ENCODE measurements around the gene MRE11. TPM values are rescaled to one million over a fixed set of nuclear protein-coding genes. Genes with fewer than 3 reads are reported as not detected.
"Not testable (repeated sequence)": the region's sequence is repeated elsewhere in the genome, so short reads cannot be mapped to it uniquely, and the experiment has no call there.

Gene MRE11
- total RNA-seq, 1 experiment from 2014 or later: 19.4 TPM

DNA sequence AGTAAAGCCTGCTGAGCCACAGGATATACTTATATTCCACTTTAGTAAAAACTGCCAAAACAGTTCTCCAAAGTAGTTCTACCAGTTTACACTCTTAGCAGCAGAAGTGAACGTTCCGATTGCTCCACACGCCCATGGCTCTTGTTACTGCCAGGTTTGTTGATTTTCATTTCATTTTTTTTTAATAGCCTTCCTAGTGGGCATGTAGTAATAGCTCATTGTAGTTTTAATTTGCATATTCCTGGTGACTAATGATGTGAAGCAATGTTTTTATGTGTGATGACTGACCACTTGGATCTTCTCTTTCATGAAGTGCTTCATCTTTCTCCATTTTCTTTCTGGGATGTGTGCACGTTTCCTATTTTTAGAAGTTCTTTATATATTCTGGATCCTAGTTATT is 13.8 kb upstream of the MRE11 start:
- no peak for DNase-seq (ENCODE audit: extremely low read depth, low read depth)

DNA sequence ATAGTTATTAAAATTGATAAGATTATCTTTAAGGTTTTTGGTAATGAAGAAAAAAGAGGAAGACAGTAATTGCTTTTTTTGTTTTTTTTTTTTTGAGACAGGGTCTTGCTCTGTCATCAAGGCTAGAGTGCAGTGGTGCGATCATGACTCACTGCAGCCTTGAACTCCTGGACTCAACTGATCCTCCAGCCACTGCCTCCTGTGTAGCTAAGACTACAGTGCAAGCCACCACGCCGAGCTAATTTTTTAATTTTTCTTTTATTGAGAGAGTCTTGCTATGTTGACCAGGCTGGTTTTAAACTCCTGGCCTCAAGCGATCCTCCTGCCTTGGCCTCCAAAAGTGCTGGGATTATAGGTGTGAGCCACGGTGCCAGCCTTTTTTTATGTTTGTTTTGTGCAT is 12.9 kb upstream of the MRE11 start:
- not testable (repeated sequence) for DNase-seq (ENCODE audit: extremely low read depth, low read depth)

DNA sequence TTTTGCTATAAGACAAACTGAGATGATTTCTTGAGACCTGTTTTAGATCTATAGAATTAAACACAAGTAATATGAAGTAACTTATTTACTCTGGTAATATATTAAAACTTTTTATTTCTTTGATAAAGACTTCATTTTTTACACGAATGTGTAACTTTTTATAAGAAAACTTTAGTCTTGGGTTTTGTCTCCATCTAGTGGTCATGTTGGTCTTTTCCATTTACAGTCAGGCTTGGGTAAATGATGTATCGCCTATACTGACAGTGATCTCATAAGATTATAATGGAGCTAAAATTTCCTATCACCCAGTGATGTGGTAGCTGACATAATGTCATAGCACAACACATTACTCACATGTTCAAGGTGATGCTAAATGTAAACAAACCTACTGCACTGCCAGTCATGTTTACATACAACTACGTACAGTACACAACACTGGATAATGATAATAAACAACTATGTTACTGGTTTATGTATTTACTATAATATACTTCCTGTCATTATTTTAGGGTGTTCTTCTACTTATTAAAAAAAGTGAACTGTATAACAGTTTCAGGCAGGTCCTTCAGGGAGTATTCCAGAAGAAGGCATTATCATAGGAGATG is 11.1 kb upstream of the MRE11 start:
- peak; percentile 35 for DNase-seq (ENCODE audit: extremely low read depth, low read depth)

DNA sequence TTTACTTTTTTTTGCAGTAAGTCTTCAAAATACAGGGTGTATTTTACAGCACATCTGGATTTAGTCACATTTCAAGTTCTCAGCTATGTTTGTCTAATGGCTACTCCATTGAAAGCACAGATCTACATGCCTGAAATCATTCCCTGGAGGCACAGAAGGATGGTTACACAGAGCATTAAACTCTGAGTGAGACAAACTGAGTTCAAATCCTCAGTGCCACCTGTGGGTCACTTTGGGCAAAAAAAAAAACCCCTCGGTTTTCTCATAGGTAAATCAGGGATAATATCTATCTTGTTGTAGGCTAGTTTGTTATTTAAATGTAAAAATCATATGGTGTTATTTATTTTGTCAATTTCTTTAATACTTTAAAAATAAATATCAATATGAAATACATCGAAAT is 7.9 kb upstream of the MRE11 start:
- DNase-seq (ENCODE audit: extremely low read depth, low read depth): no peak

DNA sequence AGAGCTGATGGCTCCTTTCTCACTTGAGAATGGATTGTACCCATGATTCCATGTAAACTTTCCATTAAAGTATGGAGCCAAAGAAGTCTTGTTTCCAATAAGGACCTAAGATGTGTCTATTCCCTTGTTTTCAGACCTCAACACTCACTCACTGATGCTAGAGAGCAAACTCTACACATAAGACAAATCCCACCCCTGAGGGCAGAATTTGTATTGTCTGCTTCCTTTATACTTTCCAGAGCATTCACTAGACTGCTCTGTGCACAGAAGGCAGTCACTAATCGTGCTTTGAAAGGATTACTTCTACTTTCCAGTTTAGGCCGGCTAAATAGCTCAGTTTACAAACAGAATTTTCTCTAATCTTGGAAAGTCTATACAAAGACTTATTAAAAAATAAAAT is 6.5 kb upstream of the MRE11 start:
- DNase-seq (ENCODE audit: extremely low read depth, low read depth): no peak

DNA sequence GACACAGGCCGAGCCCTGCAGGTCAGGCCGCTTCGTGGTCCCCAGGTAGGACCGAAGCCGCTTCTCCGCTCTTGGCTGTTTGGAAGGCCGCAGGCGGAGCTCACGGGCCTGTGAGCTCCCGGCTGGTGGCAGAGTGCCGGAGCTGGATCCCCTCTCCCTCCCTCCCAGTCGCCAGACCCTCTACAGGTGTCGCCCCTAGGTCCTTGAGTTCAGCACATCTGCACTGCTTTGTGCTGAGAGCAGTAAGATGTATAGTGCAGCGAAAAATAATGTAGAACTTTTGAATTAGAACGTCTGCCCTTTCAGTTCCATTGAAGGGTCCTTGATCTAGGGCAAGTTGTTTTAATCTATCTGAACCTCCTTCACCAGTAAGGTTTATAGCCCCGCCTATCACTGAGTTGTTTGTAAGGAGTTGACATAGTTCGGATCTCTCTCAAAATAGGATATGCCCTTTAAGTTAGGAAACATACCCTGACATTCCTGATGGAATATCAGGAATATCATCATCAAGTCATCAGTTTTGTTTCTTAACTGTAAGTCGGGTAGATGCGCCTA is 559 bp upstream of the MRE11 start:
- DNase-seq (ENCODE audit: extremely low read depth, low read depth): no peak

DNA sequence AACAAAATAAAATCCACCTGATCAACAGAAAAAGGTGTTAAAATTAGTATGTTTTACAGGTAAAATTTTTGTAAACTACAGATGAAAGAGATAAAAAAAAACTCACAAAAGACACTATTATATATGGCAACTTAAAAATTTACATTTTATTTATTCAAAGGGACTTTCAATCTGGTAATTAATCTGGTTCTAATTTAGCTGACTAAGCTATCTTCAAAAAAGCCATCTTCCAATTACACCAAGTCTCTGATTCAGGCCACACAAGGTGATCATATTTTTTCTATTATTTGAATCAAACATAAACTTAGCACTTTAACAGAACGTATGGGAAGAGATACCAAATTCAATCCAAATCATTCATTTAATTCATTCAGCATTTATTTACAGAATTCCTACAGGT is 7.6 kb downstream of the MRE11 start:
- no peak for DNase-seq (ENCODE audit: extremely low read depth, low read depth)

DNA sequence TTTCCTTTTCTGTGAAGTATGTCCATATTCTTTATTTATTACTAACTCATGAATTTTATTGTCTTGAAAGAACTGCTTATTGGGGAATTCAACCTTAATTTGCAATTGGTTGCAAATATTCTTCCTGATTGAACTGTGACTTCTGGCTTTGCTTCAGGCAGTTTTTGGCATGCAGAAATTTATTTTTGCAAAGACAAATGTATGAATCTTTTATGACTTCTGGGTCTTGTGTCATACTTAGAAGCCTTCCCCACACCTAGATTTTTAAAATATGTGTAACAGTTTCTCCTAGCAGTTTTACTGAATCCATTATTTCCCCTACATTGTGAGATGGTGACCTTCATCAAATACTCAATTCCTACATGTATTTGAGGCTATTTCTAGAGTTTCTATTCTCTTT is 12.3 kb downstream of the MRE11 start:
- no peak for DNase-seq (ENCODE audit: extremely low read depth, low read depth)

DNA sequence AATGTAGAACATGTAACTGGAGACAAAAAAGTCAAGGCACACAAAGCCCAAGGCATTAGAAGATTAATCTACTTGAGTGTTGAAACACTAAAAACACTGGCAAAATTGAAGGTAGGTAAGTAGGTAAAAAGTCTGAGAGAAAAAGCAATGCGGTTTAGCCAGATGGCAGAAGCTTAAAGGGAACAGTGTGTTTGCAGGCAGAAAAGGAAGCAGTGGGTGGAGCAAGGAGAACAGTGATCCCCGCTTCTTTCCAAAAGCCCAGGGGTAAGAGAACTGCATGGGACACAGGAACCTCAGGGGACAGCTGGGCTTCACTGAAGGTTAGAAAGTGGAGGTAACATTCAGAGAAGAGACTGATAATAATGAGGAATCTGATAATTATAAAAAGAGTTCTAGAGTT is 16.0 kb downstream of the MRE11 start:
- DNase-seq (ENCODE audit: extremely low read depth, low read depth): no peak

DNA sequence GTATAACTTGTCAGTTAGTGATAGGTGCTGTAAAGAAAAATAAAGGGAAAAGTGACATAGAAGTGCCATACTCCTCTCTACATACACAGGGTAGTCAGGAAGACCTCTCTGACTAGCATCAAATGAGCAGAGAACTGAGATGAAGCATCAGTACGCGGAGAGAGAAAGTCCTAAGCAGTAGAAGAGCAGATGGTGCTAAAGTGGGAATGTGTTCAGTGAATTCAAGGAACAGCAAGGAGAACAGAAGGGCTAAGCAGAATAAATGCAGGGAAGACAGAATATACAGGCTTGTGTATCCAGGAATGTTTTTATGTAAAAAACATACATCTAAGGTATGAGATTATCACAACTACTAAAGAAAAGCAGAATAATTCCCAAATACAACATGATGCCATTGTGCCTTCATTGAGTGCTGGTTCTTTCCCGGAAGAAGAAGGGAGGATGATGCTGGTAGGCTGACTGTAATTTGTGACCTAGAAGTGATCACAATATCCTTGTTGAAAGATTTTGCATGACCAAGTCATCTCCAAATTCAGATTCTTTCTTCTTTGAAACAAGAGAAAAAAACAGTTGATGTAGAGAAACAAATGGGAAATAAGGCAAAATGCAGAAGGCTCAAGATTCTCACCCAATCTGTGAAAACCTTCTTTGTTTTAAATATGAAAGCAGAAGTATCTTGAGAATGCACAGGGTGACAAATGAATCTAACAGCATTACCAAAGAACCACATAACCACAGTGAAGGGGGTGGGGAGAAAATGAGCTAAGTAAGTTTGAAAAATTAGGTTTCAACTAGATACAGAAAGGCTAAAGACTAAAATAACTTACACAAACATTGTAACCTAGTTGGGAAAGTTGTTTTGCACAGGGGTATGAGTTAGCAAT is 20.5 kb downstream of the MRE11 start:
- DNase-seq (ENCODE audit: extremely low read depth, low read depth): no peak

DNA sequence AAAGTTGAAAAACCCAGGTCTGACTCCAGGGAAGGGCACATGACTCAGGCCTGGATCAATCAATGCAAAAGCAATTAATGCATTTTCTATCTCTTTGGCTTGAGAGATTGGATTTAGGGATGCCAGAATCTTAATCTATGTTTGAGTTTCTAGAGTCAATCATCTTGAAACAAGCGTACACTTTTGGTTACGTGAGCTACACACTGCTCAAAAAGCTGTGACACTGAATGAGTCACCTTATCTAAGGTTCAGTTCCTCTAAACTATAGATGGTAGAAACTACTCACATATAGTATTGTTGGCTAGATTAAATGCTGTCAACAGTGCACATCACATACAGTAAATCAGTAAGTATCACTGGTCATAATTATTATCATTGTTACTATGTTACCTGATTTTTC is 24.2 kb downstream of the MRE11 start:
- DNase-seq (ENCODE audit: extremely low read depth, low read depth): no peak

DNA sequence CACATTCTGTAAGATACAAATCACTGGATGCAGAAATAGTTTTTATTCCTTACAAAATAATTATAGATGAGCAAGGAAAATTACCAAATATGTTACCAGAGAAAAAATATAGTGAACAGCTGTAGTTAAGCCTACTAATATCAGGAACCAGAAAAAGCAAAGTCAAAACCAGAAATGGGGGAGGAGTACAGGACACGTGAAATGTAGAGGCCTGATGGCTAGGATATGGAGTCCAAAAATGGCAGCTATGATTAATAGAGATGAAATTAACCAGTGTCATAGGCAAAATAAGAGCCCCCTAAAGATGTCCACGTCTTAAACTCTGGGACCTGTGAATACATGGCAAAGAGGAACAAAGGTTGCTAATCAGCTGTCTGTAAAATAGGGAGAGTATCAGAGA is 34.1 kb downstream of the MRE11 start:
- no peak for DNase-seq (ENCODE audit: extremely low read depth, low read depth)

DNA sequence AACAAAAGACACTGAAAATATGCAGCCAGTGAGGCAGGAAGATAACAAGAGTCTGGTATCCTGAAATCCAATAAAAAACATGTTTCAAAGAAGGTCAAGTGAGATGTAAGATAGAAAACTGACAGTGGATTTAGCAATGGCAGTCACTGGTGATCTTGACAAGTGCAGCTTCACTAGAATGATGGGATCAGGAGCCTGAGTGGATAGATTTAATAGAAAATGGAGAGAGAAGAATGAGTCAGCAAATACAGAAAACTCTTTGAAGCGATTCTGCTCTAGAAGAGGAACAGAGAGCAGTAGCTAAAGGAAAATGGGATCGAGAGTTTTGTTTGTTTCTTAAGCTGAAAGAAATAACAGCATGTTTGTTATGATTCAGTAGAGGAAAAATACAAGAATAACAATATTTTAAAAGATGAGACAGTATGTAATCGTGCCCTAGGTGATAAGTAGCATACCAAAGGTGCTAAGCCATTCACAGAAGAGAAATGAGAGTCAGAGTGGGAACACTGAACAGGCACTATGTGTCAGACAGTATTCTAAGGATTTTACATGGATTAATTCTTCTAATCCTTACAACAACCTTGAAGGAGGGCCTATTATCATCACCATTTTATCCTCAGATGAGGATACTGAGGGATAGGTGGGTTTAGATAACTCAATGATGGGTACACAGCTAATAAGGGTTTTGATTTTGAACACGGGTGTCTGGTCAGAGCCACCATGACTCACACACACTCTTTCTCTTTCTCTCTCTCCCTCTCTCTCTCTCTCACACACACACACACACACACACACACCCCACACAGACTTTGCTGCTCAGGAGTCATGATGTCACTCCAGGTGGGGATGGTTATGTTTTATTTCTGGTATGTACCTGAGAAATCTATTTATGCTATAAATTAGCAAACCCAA is 36.3 kb downstream of the MRE11 start:
- no peak for DNase-seq (ENCODE audit: extremely low read depth, low read depth)

DNA sequence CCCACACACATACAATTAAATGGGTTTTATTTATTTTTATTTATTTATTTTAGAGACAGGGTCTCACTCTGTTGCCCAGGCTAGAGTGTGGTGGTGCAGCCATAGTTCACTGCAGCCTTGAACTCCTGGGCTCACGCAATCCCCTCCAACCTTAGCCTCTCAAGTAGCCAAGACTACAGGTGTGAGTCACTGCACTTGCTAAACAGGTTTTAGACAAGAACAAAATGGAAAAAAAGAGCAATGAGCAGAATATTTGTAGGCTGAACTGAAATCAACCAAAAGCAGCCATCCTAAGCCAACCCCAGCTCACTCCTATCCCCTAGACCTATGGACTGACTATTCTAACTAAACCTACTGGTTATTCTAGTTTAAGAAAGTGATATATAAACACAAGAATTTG is 37.8 kb downstream of the MRE11 start:
- no peak for DNase-seq (ENCODE audit: extremely low read depth, low read depth)

DNA sequence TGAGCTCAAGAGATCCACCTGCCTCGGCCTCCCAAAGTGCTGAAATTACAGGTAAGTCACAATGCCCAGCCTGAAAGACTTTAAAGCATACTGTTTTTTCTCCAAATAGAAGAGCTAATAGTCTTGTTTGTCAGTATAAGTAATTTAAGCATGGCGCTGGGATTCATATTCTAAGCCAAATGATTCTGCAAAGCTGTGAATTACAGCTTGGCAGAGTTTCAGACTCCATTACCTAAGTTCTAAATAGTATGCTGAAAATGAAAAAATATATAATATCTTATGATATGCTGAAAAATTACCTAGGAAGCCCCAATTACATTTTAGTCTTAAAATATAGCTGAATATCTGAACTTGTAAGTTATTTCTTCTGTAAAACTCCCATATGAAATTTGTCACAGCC is 39.3 kb downstream of the MRE11 start:
- DNase-seq (ENCODE audit: extremely low read depth, low read depth): no peak

DNA sequence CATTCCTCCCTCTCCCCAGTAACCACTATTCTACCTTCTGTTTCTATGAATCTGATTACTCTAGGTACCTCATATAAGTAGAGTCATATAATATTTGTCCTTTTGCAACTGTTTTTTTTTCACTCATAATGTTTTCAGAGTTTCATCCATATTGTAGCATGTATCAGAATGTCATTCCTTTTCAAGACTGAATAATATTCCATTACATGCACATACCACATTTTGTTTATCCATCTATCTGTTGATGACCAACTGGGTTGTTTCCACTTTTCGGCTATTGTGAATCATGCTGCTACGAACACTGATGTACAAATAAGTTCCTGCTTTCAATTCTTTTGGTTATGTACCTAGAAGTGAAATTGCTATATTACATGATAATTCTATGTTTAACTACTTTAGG is 40.7 kb downstream of the MRE11 start:
- no peak for DNase-seq (ENCODE audit: extremely low read depth, low read depth)

DNA sequence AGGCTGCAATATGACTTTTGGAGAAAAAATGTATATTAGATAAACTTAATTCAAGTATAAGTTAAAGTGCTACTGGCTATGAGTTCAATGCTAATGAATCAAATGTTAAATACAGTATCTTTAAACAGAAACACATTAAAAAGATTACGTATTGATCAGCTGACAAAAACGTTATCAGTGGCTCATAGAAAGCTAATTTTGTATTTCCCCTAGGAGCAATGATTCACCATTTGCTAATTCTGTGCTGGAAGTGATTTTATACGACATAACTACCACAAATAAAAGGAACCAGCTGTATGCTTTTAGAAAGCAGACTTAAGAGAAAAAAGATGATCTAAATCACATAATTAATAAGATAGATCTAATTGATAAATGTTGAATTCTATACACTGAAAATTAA is 43.6 kb downstream of the MRE11 start:
- DNase-seq (ENCODE audit: extremely low read depth, low read depth): no peak

DNA sequence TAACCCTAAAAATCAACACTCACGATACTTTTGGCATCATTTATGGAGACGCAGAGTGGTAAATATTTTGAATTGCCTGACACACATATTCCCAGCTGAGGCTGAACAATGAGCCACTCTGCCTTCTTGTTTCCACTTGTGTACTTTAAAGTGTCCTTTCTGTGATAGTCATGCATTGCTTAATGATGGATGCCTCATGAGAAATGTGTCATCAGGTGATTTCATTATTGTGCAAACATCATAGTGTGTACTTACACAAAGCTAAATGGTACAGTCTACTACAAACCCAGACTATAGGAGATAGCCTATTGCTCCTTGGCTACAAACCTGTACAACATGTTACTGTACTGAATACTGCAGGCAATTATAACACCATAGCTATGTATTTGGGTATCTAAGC is 44.2 kb downstream of the MRE11 start:
- DNase-seq (ENCODE audit: extremely low read depth, low read depth): peak; percentile 64

DNA sequence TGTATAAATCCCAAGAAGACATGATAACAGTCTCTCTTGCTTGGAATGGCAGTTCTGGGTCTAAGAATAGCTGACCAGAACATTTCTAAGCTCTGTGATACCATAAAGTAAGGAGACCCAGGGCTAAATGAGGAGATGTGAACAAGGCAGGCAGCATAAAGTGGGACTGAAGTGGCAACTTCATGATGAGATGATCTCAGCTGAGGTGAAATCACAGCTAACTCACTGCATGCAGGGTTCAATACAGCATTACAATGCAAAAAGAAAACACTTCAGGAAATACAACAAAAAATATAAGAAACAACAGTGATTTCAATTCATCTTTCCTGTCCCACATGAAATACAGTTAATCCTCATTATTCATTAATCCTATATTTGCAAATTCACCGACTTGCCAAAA is 44.6 kb downstream of the MRE11 start:
- DNase-seq (ENCODE audit: extremely low read depth, low read depth): no peak

DNA sequence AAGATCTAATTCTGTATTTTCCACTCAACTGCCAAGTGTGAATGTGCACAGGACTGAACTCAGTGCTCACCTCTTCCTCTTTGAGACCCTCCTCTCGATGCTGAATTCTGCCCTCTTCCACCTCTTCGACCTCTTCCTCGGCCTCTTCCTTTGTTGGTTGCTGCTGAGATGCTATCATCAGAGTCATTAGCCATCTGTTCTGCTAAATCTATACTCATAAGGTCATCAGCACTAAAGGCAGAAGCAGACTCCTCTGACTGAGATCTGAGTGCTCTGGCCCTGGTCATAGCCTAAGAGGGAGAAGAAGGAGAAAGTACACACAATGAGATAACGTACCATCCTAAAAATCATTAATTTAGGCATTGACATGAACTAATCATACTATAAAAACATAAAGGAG is 46.5 kb downstream of the MRE11 start:
- no peak for DNase-seq (ENCODE audit: extremely low read depth, low read depth)

DNA sequence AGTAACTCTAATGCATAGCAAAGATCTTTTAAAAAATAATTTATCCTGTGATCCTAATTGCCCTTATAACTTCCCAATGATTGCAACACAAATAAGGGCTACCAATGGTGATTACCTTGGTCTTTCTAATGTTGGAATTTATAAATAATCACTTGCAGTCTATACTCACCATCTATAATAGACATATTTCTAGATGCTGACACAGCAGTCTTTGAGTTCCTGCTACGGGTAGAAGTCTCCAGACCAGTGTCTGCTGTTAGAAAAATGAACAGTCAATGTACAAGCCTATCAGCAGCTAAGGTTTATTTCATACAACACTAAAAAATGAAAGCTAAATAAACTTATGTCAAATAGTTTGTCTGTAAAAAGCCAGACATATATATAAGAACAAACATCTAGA is 48.0 kb downstream of the MRE11 start:
- DNase-seq (ENCODE audit: extremely low read depth, low read depth): no peak
